ENCODE results near the gene PGR. TPM values are rescaled to one million over a fixed set of nuclear protein-coding genes. Genes with fewer than 3 reads are reported as not detected.

PGR gene
- total RNA-seq, 4 donors from 2014 or later, result 0.89 to 5.4 (median 3.1) TPM

- Histone ChIP-seq H3K36me3 (peaks cover 2 to 8% of the 10 kb centered on the region in 2 donors), H3K4me1 (no peaks in the 10 kb centered on the region), H3K27me3 (no peaks in the 10 kb centered on the region), H3K9me3 (no peaks in the 10 kb centered on the region), H3K27ac (no peak overlapping the region), H3K4me3 (replicated peaks in 1 of 3) (no peak overlapping the region)
- no peak for DNase-seq
- intact Hi-C loops (cut with DNase I), result no loop called here
- WGBS, 2 donors, result 90 to 91% methylated on average over 1 of the region's 1 CpG
- TF ChIP-seq CTCF (IDR thresholded peaks at IDR 0.05), result no peak
- TF ChIP-seq POLR2A (IDR thresholded peaks at IDR 0.05), result no peak
Observed at GRCh38 chr11:100990931-100991330, 138.7 kb downstream of the PGR start.

- intact Hi-C loops (cut with DNase I), result no loop called here
- no peak for DNase-seq
- Histone ChIP-seq H3K9me3 (no peaks in the 10 kb centered on the region), H3K36me3 (peaks cover 6 to 8% of the 10 kb centered on the region in 2 donors), H3K27me3 (no peaks in the 10 kb centered on the region), H3K27ac (no peak overlapping the region), H3K4me3 (replicated peaks in 1 of 3) (no peak overlapping the region), H3K4me1 (no peaks in the 10 kb centered on the region)
- TF ChIP-seq POLR2A (IDR thresholded peaks at IDR 0.05) (no peak), CTCF (IDR thresholded peaks at IDR 0.05) (no peak)
- WGBS, 2 donors, result 94 to 96% methylated on average over 3 of the region's 3 CpGs
Observed at GRCh38 chr11:100984668-100985067, 144.9 kb downstream of the PGR start.

GRCh38 chr11:100981196-100981824, 148.3 kb downstream of the PGR start:
- Histone ChIP-seq H3K27me3 (no peaks in the 10 kb centered on the region), H3K4me3 (replicated peaks in 1 of 3) (no peak overlapping the region), H3K9me3 (no peaks in the 10 kb centered on the region), H3K36me3 (peaks cover 6 to 13% of the 10 kb centered on the region in 2 donors), H3K4me1 (no peaks in the 10 kb centered on the region), H3K27ac (no peak overlapping the region)
- DNase-seq, result no peak
- intact Hi-C loops (cut with DNase I), result no loop called here
- no peak for TF ChIP-seq POLR2A (IDR thresholded peaks at IDR 0.05)
- TF ChIP-seq CTCF (IDR thresholded peaks at IDR 0.05), result no peak
- WGBS, 2 donors, result 88 to 92% methylated on average over 1 of the region's 1 CpG

- H3K27ac ChIP-seq, result no peak overlapping the region
- no peaks in the 10 kb centered on the region for H3K9me3 ChIP-seq
- intact Hi-C loops (cut with DNase I), result no loop called here
- no peaks in the 10 kb centered on the region for H3K27me3 ChIP-seq
- peaks cover 7 to 14% of the 10 kb centered on the region in 2 donors for H3K36me3 ChIP-seq
- DNase-seq, result no peak
- no peaks in the 10 kb centered on the region for H3K4me1 ChIP-seq
- WGBS, 2 donors, result 88 to 90% methylated on average over 3 of the region's 3 CpGs
- H3K4me3 ChIP-seq (replicated peaks in 1 of 3), result no peak overlapping the region
- TF ChIP-seq CTCF (IDR thresholded peaks at IDR 0.05) (peak in 1 of 6 experiments; percentile 6), POLR2A (IDR thresholded peaks at IDR 0.05) (no peak)
Observed at GRCh38 chr11:100980156-100980555, 149.5 kb downstream of the PGR start.
